Peyer's patch (tissue), 4 donors: ENCODE results near the gene CHAF1A.

Experiments
- CTCF ChIP-seq, 6 experiments: fragments of 450-650 bp in 4 of 6; fragments of 200-600 bp in 2 of 6; sonication (generic) in 1 of 6; IDR thresholded peaks; one replicate each; pipeline ENCODE4 v1.5.1; 2017 to 2019; ENCODE audit warnings: antibody characterized with exemption in 6 of 6, mild to moderate bottlenecking in 3 of 6, moderate library complexity in 1 of 6
- POLR2A ChIP-seq, 2 donors: fragments of 450-650 bp; IDR thresholded peaks; one replicate each; pipeline ENCODE4 v1.5.1; 2017; ENCODE audit warnings: antibody characterized with exemption in 2 of 2, mild to moderate bottlenecking in 2 of 2, moderate library complexity in 2 of 2

- TF ChIP-seq CTCF (IDR thresholded peaks at IDR 0.05): no peak
- no peak for TF ChIP-seq POLR2A (IDR thresholded peaks at IDR 0.05)
Measured at GRCh38 chr19:4472174-4472974, 69.9 kb downstream of the CHAF1A start, which contains the start of gene HDGFL2.
